Measurements from ENCODE around the gene LCE2A.
"Not testable (repeated sequence)": the region's sequence is repeated elsewhere in the genome, so short reads cannot be mapped to it uniquely, and the experiment has no call there.

The LCE2A gene

DNA sequence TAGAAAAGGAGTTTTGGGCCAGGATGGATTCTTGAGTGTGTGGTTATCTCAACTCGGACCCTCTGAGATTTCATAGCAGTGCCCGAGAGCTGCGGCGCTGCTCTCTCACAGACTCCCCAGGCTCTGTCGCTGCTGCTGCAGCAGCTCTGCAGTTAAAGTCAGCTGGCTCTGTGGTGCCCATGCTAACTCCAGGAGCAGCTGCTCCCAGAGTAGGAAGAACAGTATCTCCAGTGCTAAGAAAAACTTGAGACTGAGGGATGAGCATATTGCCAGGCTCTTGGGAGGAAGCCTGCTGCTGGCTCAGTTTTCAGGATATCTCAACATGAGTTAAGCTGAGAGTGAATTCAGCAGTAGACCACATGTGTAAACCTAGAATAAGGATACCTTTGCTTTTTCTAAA, 30.5 kb upstream of the LCE2A start:
- no peak overlapping the region for H3K9ac ChIP-seq (ENCODE audit: low read depth, low read length, poor library complexity, severe bottlenecking)
- no peak overlapping the region for H3K4me3 ChIP-seq (ENCODE audit: low read length, poor library complexity, severe bottlenecking)
- no peaks in the 10 kb centered on the region for H3K79me2 ChIP-seq (ENCODE audit: insufficient read depth, low read length)
- H3K4me2 ChIP-seq (ENCODE audit: low read depth, low read length, poor library complexity, severe bottlenecking): no peak overlapping the region
- no peaks in the 10 kb centered on the region for H3K4me1 ChIP-seq (ENCODE audit: insufficient read depth, low read length, poor library complexity, severe bottlenecking)
- no peaks in the 10 kb centered on the region for H3K27me3 ChIP-seq (ENCODE audit: insufficient read depth, low read length, poor library complexity, severe bottlenecking)
- H2AFZ ChIP-seq (ENCODE audit: low read length): no peak overlapping the region
- no peaks in the 10 kb centered on the region for H4K20me1 ChIP-seq (ENCODE audit: insufficient read depth, low read length, poor library complexity, severe bottlenecking)
- H3K36me3 ChIP-seq (ENCODE audit: insufficient read depth, low read length): no peaks in the 10 kb centered on the region
- TF ChIP-seq, protein P1, sequence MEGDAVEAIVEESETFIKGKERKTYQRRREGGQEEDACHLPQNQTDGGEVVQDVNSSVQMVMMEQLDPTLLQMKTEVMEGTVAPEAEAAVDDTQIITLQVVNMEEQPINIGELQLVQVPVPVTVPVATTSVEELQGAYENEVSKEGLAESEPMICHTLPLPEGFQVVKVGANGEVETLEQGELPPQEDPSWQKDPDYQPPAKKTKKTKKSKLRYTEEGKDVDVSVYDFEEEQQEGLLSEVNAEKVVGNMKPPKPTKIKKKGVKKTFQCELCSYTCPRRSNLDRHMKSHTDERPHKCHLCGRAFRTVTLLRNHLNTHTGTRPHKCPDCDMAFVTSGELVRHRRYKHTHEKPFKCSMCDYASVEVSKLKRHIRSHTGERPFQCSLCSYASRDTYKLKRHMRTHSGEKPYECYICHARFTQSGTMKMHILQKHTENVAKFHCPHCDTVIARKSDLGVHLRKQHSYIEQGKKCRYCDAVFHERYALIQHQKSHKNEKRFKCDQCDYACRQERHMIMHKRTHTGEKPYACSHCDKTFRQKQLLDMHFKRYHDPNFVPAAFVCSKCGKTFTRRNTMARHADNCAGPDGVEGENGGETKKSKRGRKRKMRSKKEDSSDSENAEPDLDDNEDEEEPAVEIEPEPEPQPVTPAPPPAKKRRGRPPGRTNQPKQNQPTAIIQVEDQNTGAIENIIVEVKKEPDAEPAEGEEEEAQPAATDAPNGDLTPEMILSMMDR (conservative IDR thresholded peaks at IDR 0.05; ENCODE audit: low read length): no peak
- no peak for TF ChIP-seq EZH2phosphoT487 (IDR thresholded peaks at IDR 0.05; ENCODE audit: borderline replicate concordance)
- H3F3A ChIP-seq (ENCODE audit: low read depth): no peaks in the 10 kb centered on the region
- no peaks in the 10 kb centered on the region for H3K9me2 ChIP-seq (replicated peaks; ENCODE audit: low read depth, low read length)
- H3K9me3 ChIP-seq (ENCODE audit: insufficient read depth, low read depth, low read length): no peaks in the 10 kb centered on the region

DNA sequence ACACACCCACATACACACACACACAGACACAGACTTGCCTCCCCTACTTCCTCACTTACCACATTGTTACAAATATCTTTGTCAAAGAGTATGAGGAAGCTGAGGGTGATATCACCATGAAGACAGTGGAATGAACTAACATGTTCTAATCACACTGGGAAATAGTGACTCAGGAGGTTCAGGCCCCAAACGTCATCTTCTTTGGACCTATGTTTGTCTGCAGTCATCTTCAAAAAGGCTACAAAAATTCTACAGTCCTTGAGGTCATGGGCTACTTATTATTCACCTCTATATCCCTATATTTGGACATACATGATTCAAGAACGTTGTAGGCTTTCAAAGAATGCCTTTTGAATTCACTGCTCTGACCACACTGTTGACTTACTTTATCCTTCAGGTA, 25.1 kb upstream of the LCE2A start:
- H3K27me3 ChIP-seq (ENCODE audit: insufficient read depth, low read length, poor library complexity, severe bottlenecking): no peaks in the 10 kb centered on the region
- H3F3A ChIP-seq (ENCODE audit: low read depth): no peaks in the 10 kb centered on the region
- H3K4me1 ChIP-seq (ENCODE audit: insufficient read depth, low read length, poor library complexity, severe bottlenecking): no peaks in the 10 kb centered on the region
- H3K9ac ChIP-seq (ENCODE audit: low read depth, low read length, poor library complexity, severe bottlenecking): no peak overlapping the region
- H3K4me2 ChIP-seq (ENCODE audit: low read depth, low read length, poor library complexity, severe bottlenecking): no peak overlapping the region
- no peaks in the 10 kb centered on the region for H3K36me3 ChIP-seq (ENCODE audit: insufficient read depth, low read length)
- no peak overlapping the region for H2AFZ ChIP-seq (ENCODE audit: low read length)
- TF ChIP-seq EZH2phosphoT487 (IDR thresholded peaks at IDR 0.05; ENCODE audit: borderline replicate concordance): no peak
- TF ChIP-seq, protein P1 (conservative IDR thresholded peaks at IDR 0.05; ENCODE audit: low read length): no peak
- H4K20me1 ChIP-seq (ENCODE audit: insufficient read depth, low read length, poor library complexity, severe bottlenecking): no peaks in the 10 kb centered on the region
- H3K9me3 ChIP-seq (ENCODE audit: insufficient read depth, low read depth, low read length): no peaks in the 10 kb centered on the region
- H3K4me3 ChIP-seq (ENCODE audit: low read length, poor library complexity, severe bottlenecking): no peak overlapping the region
- H3K9me2 ChIP-seq (replicated peaks; ENCODE audit: low read depth, low read length): no peaks in the 10 kb centered on the region
- no peaks in the 10 kb centered on the region for H3K79me2 ChIP-seq (ENCODE audit: insufficient read depth, low read length)

DNA sequence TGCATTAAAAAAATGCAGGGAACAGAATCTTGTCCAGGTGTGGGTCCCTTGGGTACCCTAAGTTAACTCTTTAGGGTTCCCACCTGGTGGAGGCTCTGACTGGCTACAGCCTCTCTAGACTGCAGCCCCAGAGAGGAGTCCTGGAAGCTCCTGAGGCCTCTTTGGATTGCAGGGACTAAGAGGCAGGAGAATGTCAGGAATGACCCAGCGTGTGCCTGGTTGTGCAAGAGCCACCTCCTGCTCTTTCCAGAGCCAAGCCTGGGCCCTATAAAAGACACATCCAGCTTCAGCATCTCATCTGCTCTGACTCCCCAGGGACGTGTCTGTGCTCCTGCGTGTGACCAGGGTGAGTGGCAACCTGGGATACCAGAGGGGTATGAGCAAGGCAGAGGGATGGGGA, 23.2 kb upstream of the LCE2A start, which contains the start of gene LCE2C:
LCE2C (plus strand) TSS at position 297 of the 400 bp plus-strand sequence. CDS start 737 bp downstream, outside the sequence.
- not testable (repeated sequence) for H3K9me3 ChIP-seq (ENCODE audit: insufficient read depth, low read depth, low read length); H3K9ac ChIP-seq (ENCODE audit: low read depth, low read length, poor library complexity, severe bottlenecking); H3K36me3 ChIP-seq (ENCODE audit: insufficient read depth, low read length); H4K20me1 ChIP-seq (ENCODE audit: insufficient read depth, low read length, poor library complexity, severe bottlenecking); H3F3A ChIP-seq (ENCODE audit: low read depth); H3K4me1 ChIP-seq (ENCODE audit: insufficient read depth, low read length, poor library complexity, severe bottlenecking); H3K79me2 ChIP-seq (ENCODE audit: insufficient read depth, low read length); H3K4me2 ChIP-seq (ENCODE audit: low read depth, low read length, poor library complexity, severe bottlenecking); H3K9me2 ChIP-seq (replicated peaks; ENCODE audit: low read depth, low read length); H3K27me3 ChIP-seq (ENCODE audit: insufficient read depth, low read length, poor library complexity, severe bottlenecking); H2AFZ ChIP-seq (ENCODE audit: low read length); H3K4me3 ChIP-seq (ENCODE audit: low read length, poor library complexity, severe bottlenecking)

DNA sequence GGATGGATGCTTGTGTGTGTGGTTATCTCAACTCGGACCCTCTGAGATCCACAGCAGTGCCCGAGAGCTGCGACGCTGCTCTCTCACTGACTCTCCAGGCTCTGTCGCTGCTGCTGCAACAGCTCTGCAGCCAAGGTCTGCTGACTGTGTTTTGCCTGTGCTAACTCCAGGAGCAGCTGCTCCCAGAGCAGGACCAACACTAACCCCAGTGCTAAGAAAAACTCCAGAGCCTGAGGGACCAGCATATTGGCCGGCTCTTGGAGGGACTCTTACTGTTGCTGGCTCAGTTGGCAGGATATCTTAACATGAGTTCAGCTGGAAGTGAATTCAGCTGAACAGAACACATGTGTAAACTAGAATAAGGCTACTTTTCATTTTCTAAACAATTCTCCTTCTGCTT, 18.7 kb upstream of the LCE2A start:
- Histone ChIP-seq H3K9me3 (ENCODE audit: insufficient read depth, low read depth, low read length) (no peaks in the 10 kb centered on the region), H3K79me2 (ENCODE audit: insufficient read depth, low read length) (no peaks in the 10 kb centered on the region), H3K9ac (ENCODE audit: low read depth, low read length, poor library complexity, severe bottlenecking) (no peak overlapping the region), H3K4me1 (ENCODE audit: insufficient read depth, low read length, poor library complexity, severe bottlenecking) (no peaks in the 10 kb centered on the region), H3F3A (ENCODE audit: low read depth) (no peaks in the 10 kb centered on the region), H3K4me2 (ENCODE audit: low read depth, low read length, poor library complexity, severe bottlenecking) (no peak overlapping the region), H3K36me3 (ENCODE audit: insufficient read depth, low read length) (no peaks in the 10 kb centered on the region), H2AFZ (ENCODE audit: low read length) (no peak overlapping the region), H3K9me2 (replicated peaks; ENCODE audit: low read depth, low read length) (no peaks in the 10 kb centered on the region), H3K27me3 (ENCODE audit: insufficient read depth, low read length, poor library complexity, severe bottlenecking) (no peaks in the 10 kb centered on the region), H3K4me3 (ENCODE audit: low read length, poor library complexity, severe bottlenecking) (no peak overlapping the region), H4K20me1 (ENCODE audit: insufficient read depth, low read length, poor library complexity, severe bottlenecking) (no peaks in the 10 kb centered on the region)
- TF ChIP-seq EZH2phosphoT487 (IDR thresholded peaks at IDR 0.05; ENCODE audit: borderline replicate concordance): no peak
- TF ChIP-seq, protein P1 (conservative IDR thresholded peaks at IDR 0.05; ENCODE audit: low read length): no peak

Data from Loucy (cell line).